ENCODE results near the gene DDX18. TPM values are rescaled to one million over a fixed set of nuclear protein-coding genes. Genes with fewer than 3 reads are reported as not detected.

DDX18 gene
- total RNA-seq, 2 donors from 2014 or later = 63.6 to 70.4 TPM

DNA sequence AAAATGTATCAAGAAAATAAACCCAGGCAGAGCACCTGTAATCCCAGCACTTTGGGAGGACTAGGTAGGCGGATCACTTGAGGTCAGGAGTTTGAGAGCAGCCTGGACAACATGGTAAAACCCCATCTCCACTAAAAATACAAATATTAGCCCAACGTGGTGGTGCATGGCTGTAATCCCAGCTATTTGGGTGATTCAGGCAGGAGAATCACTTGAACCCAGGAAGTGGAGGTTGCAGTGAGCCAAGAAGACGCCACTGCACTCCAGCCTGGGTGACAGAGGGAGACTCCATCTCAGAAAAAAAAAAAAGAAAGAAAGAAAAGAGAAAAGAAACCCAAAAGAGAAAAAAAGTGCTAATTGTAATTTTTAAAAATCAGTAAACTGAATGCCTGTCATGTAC, 41.4 kb downstream of the DDX18 start:
- Mint-ChIP-seq H3K27me3 (ENCODE audit: insufficient read depth) (peaks cover 64% of the 10 kb centered on the region), H3K4me3 (no peak overlapping the region), H3K4me1 (peaks cover 41% of the 10 kb centered on the region), H3K27ac (no peak overlapping the region), H3K36me3 (ENCODE audit: low read depth) (no peaks in the 10 kb centered on the region), H3K9me3 (peaks cover 12% of the 10 kb centered on the region)
- TF ChIP-seq, protein P1, sequence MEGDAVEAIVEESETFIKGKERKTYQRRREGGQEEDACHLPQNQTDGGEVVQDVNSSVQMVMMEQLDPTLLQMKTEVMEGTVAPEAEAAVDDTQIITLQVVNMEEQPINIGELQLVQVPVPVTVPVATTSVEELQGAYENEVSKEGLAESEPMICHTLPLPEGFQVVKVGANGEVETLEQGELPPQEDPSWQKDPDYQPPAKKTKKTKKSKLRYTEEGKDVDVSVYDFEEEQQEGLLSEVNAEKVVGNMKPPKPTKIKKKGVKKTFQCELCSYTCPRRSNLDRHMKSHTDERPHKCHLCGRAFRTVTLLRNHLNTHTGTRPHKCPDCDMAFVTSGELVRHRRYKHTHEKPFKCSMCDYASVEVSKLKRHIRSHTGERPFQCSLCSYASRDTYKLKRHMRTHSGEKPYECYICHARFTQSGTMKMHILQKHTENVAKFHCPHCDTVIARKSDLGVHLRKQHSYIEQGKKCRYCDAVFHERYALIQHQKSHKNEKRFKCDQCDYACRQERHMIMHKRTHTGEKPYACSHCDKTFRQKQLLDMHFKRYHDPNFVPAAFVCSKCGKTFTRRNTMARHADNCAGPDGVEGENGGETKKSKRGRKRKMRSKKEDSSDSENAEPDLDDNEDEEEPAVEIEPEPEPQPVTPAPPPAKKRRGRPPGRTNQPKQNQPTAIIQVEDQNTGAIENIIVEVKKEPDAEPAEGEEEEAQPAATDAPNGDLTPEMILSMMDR (conservative IDR thresholded peaks at IDR 0.05) = no peak
- Histone ChIP-seq H3K27me3 (ENCODE audit: control insufficient read depth, insufficient read depth, low read length, poor library complexity, severe bottlenecking) (peaks cover 33% of the 10 kb centered on the region), H3K27ac (ENCODE audit: low read depth, low read length) (no peak overlapping the region), H3K9me3 (ENCODE audit: control insufficient read depth, low read length) (peaks cover 10% of the 10 kb centered on the region), H3K4me1 (ENCODE audit: control insufficient read depth, insufficient read depth, low read length) (peaks cover 17% of the 10 kb centered on the region), H3K9ac (ENCODE audit: extremely low read depth, low read length, poor library complexity, severe bottlenecking) (no peak overlapping the region), H3K4me3 (ENCODE audit: low read length) (no peak overlapping the region), H3K36me3 (ENCODE audit: control insufficient read depth, insufficient read depth, low read length) (no peaks in the 10 kb centered on the region)
- no peak for DNase-seq
- WGBS, 2 experiments (ENCODE audit: insufficient coverage in 1 of 2, insufficient read length in 1 of 2) = 87% methylated on average over 3 of the region's 3 CpGs

DNA sequence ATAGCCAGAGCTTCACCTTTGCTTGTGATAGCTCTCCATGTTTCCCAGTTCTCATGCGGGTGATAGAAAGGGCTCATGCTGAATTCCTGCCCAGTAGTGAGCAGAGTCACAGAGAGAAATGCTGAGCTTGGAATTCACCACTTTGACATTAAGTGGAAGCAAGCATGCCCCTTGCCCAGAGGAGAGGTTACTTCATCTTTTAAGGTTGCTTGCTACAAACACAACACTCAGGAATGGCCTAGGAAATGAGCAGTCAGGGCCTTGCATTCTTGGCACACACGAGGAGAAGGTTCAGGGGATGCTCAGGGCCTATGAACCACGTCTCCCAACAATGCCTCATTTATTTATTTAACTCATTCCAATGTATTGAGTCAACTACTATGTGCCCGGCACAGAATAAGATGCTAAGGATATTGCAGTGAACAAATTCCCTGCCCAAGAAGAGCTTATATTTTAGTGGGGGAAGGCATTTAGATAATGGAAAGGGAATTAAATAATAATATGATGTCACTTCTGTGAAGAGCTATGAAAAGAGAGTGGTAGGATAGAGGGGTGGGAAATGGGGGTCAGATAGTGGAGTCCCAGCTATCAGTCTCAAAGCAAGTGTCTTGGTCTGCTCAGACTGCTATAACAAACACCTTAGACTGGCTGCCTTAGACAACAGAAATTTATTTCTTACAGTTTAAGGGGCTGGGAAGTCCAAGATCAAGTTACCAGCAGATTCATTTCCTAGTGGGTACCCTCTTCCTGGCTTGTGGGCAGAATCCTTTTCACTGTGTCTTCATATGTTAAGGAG, 42.1 kb downstream of the DDX18 start:
- DNase-seq = no peak
- peaks cover 10% of the 10 kb centered on the region for H3K9me3 ChIP-seq (ENCODE audit: control insufficient read depth, low read length)
- H3K36me3 ChIP-seq (ENCODE audit: control insufficient read depth, insufficient read depth, low read length) = no peaks in the 10 kb centered on the region
- 67 to 80% methylated on average over 3 to 4 of the region's 4 CpGs for WGBS, 2 experiments (ENCODE audit: insufficient coverage in 1 of 2, insufficient read length in 1 of 2)
- H3K4me1 ChIP-seq (ENCODE audit: control insufficient read depth, insufficient read depth, low read length) = peaks cover 11% of the 10 kb centered on the region
- Mint-ChIP-seq H3K4me3 (no peak overlapping the region), H3K36me3 (ENCODE audit: low read depth) (no peaks in the 10 kb centered on the region), H3K9me3 (peaks cover 12% of the 10 kb centered on the region), H3K4me1 (peaks cover 35% of the 10 kb centered on the region), H3K27me3 (ENCODE audit: insufficient read depth) (peaks cover 68% of the 10 kb centered on the region), H3K27ac (no peak overlapping the region)
- no peak overlapping the region for H3K9ac ChIP-seq (ENCODE audit: extremely low read depth, low read length, poor library complexity, severe bottlenecking)
- peaks cover 40% of the 10 kb centered on the region for H3K27me3 ChIP-seq (ENCODE audit: control insufficient read depth, insufficient read depth, low read length, poor library complexity, severe bottlenecking)
- TF ChIP-seq, protein P1 (conservative IDR thresholded peaks at IDR 0.05) = no peak
- H3K27ac ChIP-seq (ENCODE audit: low read depth, low read length) = no peak overlapping the region
- no peak overlapping the region for H3K4me3 ChIP-seq (ENCODE audit: low read length)

DNA sequence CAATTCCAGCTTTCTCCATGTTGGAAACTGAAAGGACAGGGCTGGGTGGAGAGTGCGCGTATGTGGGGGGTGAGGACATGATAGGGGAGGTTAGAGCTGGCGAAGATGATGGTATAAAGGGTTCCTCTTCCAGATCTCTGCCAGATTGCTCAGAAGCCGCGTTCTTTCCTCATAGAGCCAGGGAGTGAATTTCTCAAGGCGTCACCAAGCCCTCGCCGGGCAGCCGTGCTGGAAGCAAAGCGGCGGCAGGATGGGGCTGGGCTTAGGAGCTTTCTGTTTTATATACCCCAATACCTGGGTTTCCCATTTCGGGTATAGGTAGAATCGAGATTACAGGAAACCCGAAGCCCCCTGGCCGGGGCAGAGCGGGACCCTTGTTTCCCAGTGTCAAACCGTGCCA, 43.8 kb downstream of the DDX18 start:
- Histone ChIP-seq H3K9ac (ENCODE audit: extremely low read depth, low read length, poor library complexity, severe bottlenecking) (no peak overlapping the region), H3K4me1 (ENCODE audit: control insufficient read depth, insufficient read depth, low read length) (peaks cover 4% of the 10 kb centered on the region), H3K27me3 (ENCODE audit: control insufficient read depth, insufficient read depth, low read length, poor library complexity, severe bottlenecking) (peaks cover 48% of the 10 kb centered on the region), H3K36me3 (ENCODE audit: control insufficient read depth, insufficient read depth, low read length) (no peaks in the 10 kb centered on the region), H3K9me3 (ENCODE audit: control insufficient read depth, low read length) (peaks cover 18% of the 10 kb centered on the region), H3K4me3 (ENCODE audit: low read length) (no peak overlapping the region), H3K27ac (ENCODE audit: low read depth, low read length) (no peak overlapping the region)
- no peak overlapping the region for H3K27ac Mint-ChIP-seq
- H3K4me3 Mint-ChIP-seq = no peak overlapping the region
- TF ChIP-seq, protein P1 (conservative IDR thresholded peaks at IDR 0.05) = no peak
- H3K4me1 Mint-ChIP-seq = peaks cover 20% of the 10 kb centered on the region
- no peaks in the 10 kb centered on the region for H3K36me3 Mint-ChIP-seq (ENCODE audit: low read depth)
- WGBS, 2 experiments (ENCODE audit: insufficient coverage in 1 of 2, insufficient read length in 1 of 2) = 89 to 98% methylated on average over 16 to 17 of the region's 17 CpGs
- no peak for DNase-seq
- peaks cover 18% of the 10 kb centered on the region for H3K9me3 Mint-ChIP-seq
- peaks cover 85% of the 10 kb centered on the region for H3K27me3 Mint-ChIP-seq (ENCODE audit: insufficient read depth)
